ENCODE data around the gene VPS8. TPM values are rescaled to one million over a fixed set of nuclear protein-coding genes. Genes with fewer than 3 reads are reported as not detected.

VPS8 gene
- total RNA-seq, 2 experiments from 2014 or later: 47.6 to 51.8 TPM

- CTCF ChIA-PET: interaction anchor here (2.4 to 6.0 kb wide), 3 partner anchors 8 to 25 kb away, joined by 8 to 40 read pairs (median 9); partner anchors contain the start of gene VPS8
- POLR2A ChIA-PET: no interaction called here
- ATAC-seq (no peak), DNase-seq (no peak)
- no peak overlapping the region for H3K4me3 Mint-ChIP-seq
- no peaks in the 10 kb centered on the region for H3K9me3 Mint-ChIP-seq (ENCODE audit: insufficient read depth)
- H3K27ac Mint-ChIP-seq: no peak overlapping the region
- peaks cover 5% of the 10 kb centered on the region for H3K4me1 Mint-ChIP-seq (ENCODE audit: low read depth)
- H3K36me3 Mint-ChIP-seq (ENCODE audit: low read depth): no peaks in the 10 kb centered on the region
- peaks cover 18% of the 10 kb centered on the region for H3K27me3 Mint-ChIP-seq (ENCODE audit: low read depth)
Observed at GRCh38 chr3:184805351-184806038, 6.5 kb upstream of the VPS8 start.

GRCh38 chr3:184806567-184807271 is 5.2 kb upstream of the VPS8 start:
- Mint-ChIP-seq H3K36me3 (ENCODE audit: low read depth) (no peaks in the 10 kb centered on the region), H3K27me3 (ENCODE audit: low read depth) (peaks cover 9% of the 10 kb centered on the region), H3K9me3 (ENCODE audit: insufficient read depth) (no peaks in the 10 kb centered on the region), H3K27ac (no peak overlapping the region), H3K4me1 (ENCODE audit: low read depth) (peaks cover 15% of the 10 kb centered on the region), H3K4me3 (no peak overlapping the region)
- DNase-seq (no peak), ATAC-seq (no peak)
- ChIA-PET CTCF (interaction anchor here (1.4 to 2.4 kb wide), 7 partner anchors 8 to 246 kb away, joined by 3 to 14 read pairs (median 6); partner anchors contain the start of gene EPHB3), POLR2A (no interaction called here)

- ATAC-seq (no peak), DNase-seq (no peak)
- ChIA-PET CTCF (interaction anchor here (1.2 to 2.4 kb wide), 9 partner anchors 9 to 246 kb away, joined by 3 to 14 read pairs (median 6); partner anchors contain the start of gene EPHB3), POLR2A (no interaction called here)
- Mint-ChIP-seq H3K9me3 (ENCODE audit: insufficient read depth) (no peaks in the 10 kb centered on the region), H3K4me3 (no peak overlapping the region), H3K36me3 (ENCODE audit: low read depth) (peaks cover 4% of the 10 kb centered on the region), H3K4me1 (ENCODE audit: low read depth) (peaks cover 19% of the 10 kb centered on the region), H3K27ac (no peak overlapping the region), H3K27me3 (ENCODE audit: low read depth) (peaks cover 8% of the 10 kb centered on the region)
Observed at GRCh38 chr3:184807549-184807948, 4.4 kb upstream of the VPS8 start.

- peaks cover 8% of the 10 kb centered on the region for H3K27me3 Mint-ChIP-seq (ENCODE audit: low read depth)
- H3K4me3 Mint-ChIP-seq: no peak overlapping the region
- DNase-seq (no peak), ATAC-seq (no peak)
- H3K36me3 Mint-ChIP-seq (ENCODE audit: low read depth): peaks cover 4% of the 10 kb centered on the region
- H3K27ac Mint-ChIP-seq: no peak overlapping the region
- no peaks in the 10 kb centered on the region for H3K9me3 Mint-ChIP-seq (ENCODE audit: insufficient read depth)
- ChIA-PET CTCF (interaction anchor here (0.6 to 2.4 kb wide), 10 partner anchors 9 to 635 kb away, joined by 3 to 14 read pairs (median 5); partner anchors contain the start of gene EPHB3), POLR2A (no interaction called here)
- peaks cover 22% of the 10 kb centered on the region for H3K4me1 Mint-ChIP-seq (ENCODE audit: low read depth)
Observed at GRCh38 chr3:184808021-184808420, 3.9 kb upstream of the VPS8 start.

GRCh38 chr3:184810146-184810545 is 1.8 kb upstream of the VPS8 start:
- H3K4me1 Mint-ChIP-seq (ENCODE audit: low read depth): peaks cover 39% of the 10 kb centered on the region
- no peaks in the 10 kb centered on the region for H3K9me3 Mint-ChIP-seq (ENCODE audit: insufficient read depth)
- POLR2A ChIA-PET: no interaction called here
- CTCF ChIA-PET: interaction anchor here (0.8 kb wide), 1 partner anchor 9 kb away, joined by 3 read pairs; no protein-coding TSS in a partner anchor
- DNase-seq: no peak
- ATAC-seq: no peak
- peaks cover 8% of the 10 kb centered on the region for H3K27me3 Mint-ChIP-seq (ENCODE audit: low read depth)
- H3K36me3 Mint-ChIP-seq (ENCODE audit: low read depth): peaks cover 12% of the 10 kb centered on the region
- H3K27ac Mint-ChIP-seq: no peak overlapping the region
- no peak overlapping the region for H3K4me3 Mint-ChIP-seq

- Mint-ChIP-seq H3K27ac (peak overlapping the region; percentile 82), H3K4me3 (no peak overlapping the region), H3K27me3 (ENCODE audit: low read depth) (peaks cover 7% of the 10 kb centered on the region), H3K36me3 (ENCODE audit: low read depth) (peaks cover 16% of the 10 kb centered on the region), H3K4me1 (ENCODE audit: low read depth) (peaks cover 48% of the 10 kb centered on the region), H3K9me3 (ENCODE audit: insufficient read depth) (no peaks in the 10 kb centered on the region)
- ChIA-PET CTCF (interaction anchor here (0.9 to 5.1 kb wide), 2 partner anchors 9 to 13 kb away, joined by 3 to 40 read pairs; no protein-coding TSS in a partner anchor), POLR2A (interaction anchor here (0.7 to 0.9 kb wide), 2 partner anchors 13 to 29 kb away, joined by 3 read pairs; no protein-coding TSS in a partner anchor)
- ATAC-seq (no peak), DNase-seq (no peak)
Observed at GRCh38 chr3:184811034-184811433, 932 bp upstream of the VPS8 start.

- POLR2A ChIA-PET: interaction anchor here (0.5 to 1.0 kb wide), 3 partner anchors 28 to 45 kb away, joined by 3 to 4 read pairs (median 3); no protein-coding TSS in a partner anchor
- Mint-ChIP-seq H3K9me3 (ENCODE audit: insufficient read depth) (no peaks in the 10 kb centered on the region), H3K4me1 (ENCODE audit: low read depth) (peaks cover 54% of the 10 kb centered on the region), H3K27me3 (ENCODE audit: low read depth) (peaks cover 3% of the 10 kb centered on the region), H3K4me3 (peak overlapping the region; percentile 93), H3K27ac (peak overlapping the region; percentile 97), H3K36me3 (ENCODE audit: low read depth) (peaks cover 22% of the 10 kb centered on the region)
- CTCF ChIA-PET: interaction anchor here (0.9 to 5.1 kb wide), 4 partner anchors 9 to 27 kb away, joined by 3 to 40 read pairs (median 4); no protein-coding TSS in a partner anchor
- DNase-seq (no peak), ATAC-seq (no peak)
Observed at GRCh38 chr3:184811663-184811998, 335 bp upstream of the VPS8 start.

GRCh38 chr3:184812662-184813042 is 686 bp downstream of the VPS8 start:
- H3K36me3 Mint-ChIP-seq (ENCODE audit: low read depth): peaks cover 29% of the 10 kb centered on the region
- ChIA-PET CTCF (interaction anchor here (1.0 to 5.1 kb wide), 4 partner anchors 10 to 28 kb away, joined by 3 to 40 read pairs (median 6); no protein-coding TSS in a partner anchor), POLR2A (interaction anchor here (1.0 kb wide), 1 partner anchor 46 kb away, joined by 3 read pairs; no protein-coding TSS in a partner anchor)
- H3K27me3 Mint-ChIP-seq (ENCODE audit: low read depth): peaks cover 2% of the 10 kb centered on the region
- H3K4me1 Mint-ChIP-seq (ENCODE audit: low read depth): peaks cover 60% of the 10 kb centered on the region
- ATAC-seq (peak; percentile 29), DNase-seq (peak; percentile 46)
- peak overlapping the region; percentile 93 for H3K4me3 Mint-ChIP-seq
- peak overlapping the region; percentile 97 for H3K27ac Mint-ChIP-seq
- H3K9me3 Mint-ChIP-seq (ENCODE audit: insufficient read depth): no peaks in the 10 kb centered on the region

- no peak for ATAC-seq
- Mint-ChIP-seq H3K36me3 (ENCODE audit: low read depth) (peaks cover 33% of the 10 kb centered on the region), H3K27ac (peak overlapping the region; percentile 97), H3K4me1 (ENCODE audit: low read depth) (peaks cover 63% of the 10 kb centered on the region), H3K4me3 (peak overlapping the region; percentile 93), H3K9me3 (ENCODE audit: insufficient read depth) (no peaks in the 10 kb centered on the region), H3K27me3 (ENCODE audit: low read depth) (peaks cover 2% of the 10 kb centered on the region)
- POLR2A ChIA-PET: interaction anchor here (0.7 to 1.0 kb wide), 2 partner anchors 10 to 253 kb away, joined by 3 to 6 read pairs; no protein-coding TSS in a partner anchor
- CTCF ChIA-PET: interaction anchor here (1.1 to 5.1 kb wide), 4 partner anchors 9 to 442 kb away, joined by 4 to 40 read pairs (median 6); no protein-coding TSS in a partner anchor
- DNase-seq: no peak
Observed at GRCh38 chr3:184813357-184813756, 1.4 kb downstream of the VPS8 start.

GRCh38 chr3:184814214-184814613 is 2.2 kb downstream of the VPS8 start:
- ATAC-seq (no peak), DNase-seq (peak; percentile 24)
- Mint-ChIP-seq H3K27me3 (ENCODE audit: low read depth) (peaks cover 2% of the 10 kb centered on the region), H3K27ac (peak overlapping the region; percentile 54), H3K4me1 (ENCODE audit: low read depth) (peaks cover 63% of the 10 kb centered on the region), H3K4me3 (peak overlapping the region; percentile 42), H3K9me3 (ENCODE audit: insufficient read depth) (no peaks in the 10 kb centered on the region), H3K36me3 (ENCODE audit: low read depth) (peaks cover 33% of the 10 kb centered on the region)
- ChIA-PET POLR2A (interaction anchor here (1.0 kb wide), 2 partner anchors 11 to 19 kb away, joined by 3 to 6 read pairs; no protein-coding TSS in a partner anchor), CTCF (interaction anchor here (1.1 to 5.1 kb wide), 4 partner anchors 8 to 442 kb away, joined by 4 to 40 read pairs (median 6); no protein-coding TSS in a partner anchor)
